K562 (cell line): Measurements from ENCODE around the gene LAMA5. TPM values are rescaled to one million over a fixed set of nuclear protein-coding genes. Genes with fewer than 3 reads are reported as not detected.

Source experiments
- ATAC-seq: fragments of 200-7000 bp; cut with Tn5 transposase; 3 replicates; pipeline ENCODE4 v1.9.1; 2020; ENCODE audit warnings: moderate library complexity
- BruUV-seq: library from RNA; stranded (reverse); fragments of 400-500 nt; replicated peaks from 2 replicates; lab custom pipeline; 2021; lab: Mats Ljungman, UMichigan
- CTCF ChIA-PET: fragments of 300-600 bp; formaldehyde crosslinking; extraction: SDS; loops from one replicate; lab custom pipeline; 2021; ENCODE audit warnings: low intra/inter-chr PET ratio; lab: Yijun Ruan, JAX
- POLR2A ChIA-PET: fragments of 300-600, 350-650 bp; sonication (Branson Sonifier 250); formaldehyde crosslinking; extraction: SDS; loops from one replicate; lab custom pipeline; 2021; ENCODE audit warnings: antibody characterized with exemption, inconsistent platforms; lab: Yijun Ruan, JAX
- DNase-seq, 4 experiments: peaks; one replicate each; pipeline versions ENCODE4 v3.0.0 to v3.0.0-alpha.2; 2011 to 2018; ENCODE audit warnings: low spot score in 3 of 4, mixed read lengths in 3 of 4; ENCODE audit errors: extremely low read depth in 1 of 4
- FAIRE-seq: peaks from 2 replicates; lab custom pipeline; 2011; peaks lifted over from hg19 to GRCh38; lab: Jason Lieb, UNC
- H2AFZ ChIP-seq: 2 replicates; pipeline ENCODE4 v1.6.0; 2011; ENCODE audit warnings: low read depth, low read length, control low read depth, inconsistent platforms
- H3K27ac ChIP-seq: fragments of 200-600 bp; 3 replicates; pipeline ENCODE4 v1.8.0; 2011; ENCODE audit warnings: low read depth, mild to moderate bottlenecking, control low read depth, inconsistent platforms, low read length, moderate library complexity, mixed read lengths; ENCODE audit errors: extremely low read depth
- H3K27me3 ChIP-seq, 2 experiments: fragments of 300-600 bp in 1 of 2; 2 replicates in 1 of 2; 3 replicates in 1 of 2; pipeline versions ENCODE4 v1.6.0 to v1.8.0; 2011; ENCODE audit warnings: inconsistent platforms in 2 of 2, low read length in 2 of 2, mild to moderate bottlenecking in 1 of 2, mixed read lengths in 1 of 2, moderate library complexity in 1 of 2; ENCODE audit not compliant: control insufficient read depth in 2 of 2, insufficient read depth in 2 of 2
- H3K36me3 ChIP-seq: fragments of 300-600 bp; 3 replicates; pipeline ENCODE4 v1.8.0; 2011; ENCODE audit warnings: mild to moderate bottlenecking, low read length, inconsistent platforms; ENCODE audit not compliant: control insufficient read depth, insufficient read depth
- H3K4me1 ChIP-seq, 2 experiments: fragments of 200-600 bp in 1 of 2; replicated peaks in 1 of 2; 2 replicates in 1 of 2; 3 replicates in 1 of 2; pipeline versions ENCODE4 v1.5.1 to v1.8.0; 2011; ENCODE audit warnings: inconsistent platforms in 2 of 2, low read length in 2 of 2, mild to moderate bottlenecking in 1 of 2, mixed read lengths in 1 of 2, moderate library complexity in 1 of 2; ENCODE audit not compliant: control insufficient read depth in 2 of 2, insufficient read depth in 2 of 2
- H3K4me2 ChIP-seq: 2 replicates; pipeline ENCODE4 v1.6.1; 2011; ENCODE audit warnings: low read length, control low read depth, inconsistent platforms, mixed read lengths; ENCODE audit not compliant: insufficient read depth
- H3K4me3 ChIP-seq: fragments of 200-600 bp; sonication (generic), shearing (Covaris generic); 2 replicates; pipeline ENCODE4 v1.5.1; 2016; ENCODE audit warnings: control low read depth, inconsistent platforms
- H3K79me2 ChIP-seq: fragments of 200-600 bp; 3 replicates; pipeline ENCODE4 v1.8.0; 2011; ENCODE audit warnings: low read length, inconsistent platforms; ENCODE audit not compliant: control insufficient read depth, insufficient read depth
- H3K9ac ChIP-seq, 2 experiments: 2 replicates each; pipeline versions ENCODE4 v1.6.0 to v1.6.1; 2011; ENCODE audit warnings: low read depth in 2 of 2, low read length in 2 of 2, control low read depth in 1 of 2, inconsistent platforms in 1 of 2, mild to moderate bottlenecking in 1 of 2, mixed read lengths in 1 of 2; ENCODE audit not compliant: insufficient read depth in 1 of 2
- H3K9me1 ChIP-seq: one replicate; pipeline ENCODE4 v1.6.0; 2011; ENCODE audit warnings: inconsistent platforms, mild to moderate bottlenecking, low read length, moderate library complexity; ENCODE audit not compliant: control insufficient read depth, insufficient read depth
- H3K9me3 ChIP-seq: replicated peaks from 2 replicates; pipeline ENCODE4 v1.5.1; 2011; ENCODE audit warnings: low read depth, low read length, inconsistent platforms; ENCODE audit not compliant: control insufficient read depth, insufficient read depth
- H4K20me1 ChIP-seq: replicated peaks from 2 replicates; pipeline ENCODE4 v1.6.1; 2011; ENCODE audit warnings: low read length, inconsistent platforms, mixed read lengths; ENCODE audit not compliant: control insufficient read depth, insufficient read depth
- EP400 ChIP-seq: fragments of 450-650 bp; IDR thresholded peaks from 2 replicates; pipeline ENCODE4 v1.6.1; 2017; ENCODE audit warnings: antibody characterized with exemption, mild to moderate bottlenecking, moderate library complexity
- NCOA4 ChIP-seq: fragments of 450-650 bp; IDR thresholded peaks from 2 replicates; pipeline ENCODE4 v1.6.1; 2018; ENCODE audit warnings: mild to moderate bottlenecking; ENCODE audit not compliant: partially characterized antibody
- POLR2G ChIP-seq: fragments of 200-400 bp; formaldehyde crosslinking; IDR thresholded peaks from 2 replicates; pipeline ENCODE4 v1.6.1; 2017; ENCODE audit warnings: low read depth, mild to moderate bottlenecking, antibody characterized with exemption, low read length, moderate library complexity
- PYGO2 ChIP-seq: fragments of 450-650 bp; IDR thresholded peaks from 2 replicates; pipeline ENCODE4 v1.6.1; 2016; ENCODE audit warnings: mild to moderate bottlenecking, missing genetic modification characterization, moderate library complexity, missing compliant biosample characterization
- RFX1 ChIP-seq: fragments of 450-650 bp; IDR thresholded peaks from 2 replicates; pipeline ENCODE4 v1.6.1; 2016; ENCODE audit warnings: mild to moderate bottlenecking, moderate library complexity
- SRF ChIP-seq, 2 experiments: fragments of 250-450, 450-650 bp in 1 of 2; sonication (Bioruptor Pico) in 1 of 2; sonication (generic) in 1 of 2; formaldehyde crosslinking; IDR thresholded peaks; 2 replicates each; pipeline versions ENCODE4 v1.5.0 to v1.5.1; 2020 to 2022; ENCODE audit warnings: mild to moderate bottlenecking in 1 of 2, missing genetic modification reagents in 1 of 2
- ZNF212 ChIP-seq: fragments of 450-650 bp; formaldehyde crosslinking; IDR thresholded peaks from 2 replicates; pipeline ENCODE4 v1.4.0; 2020; ENCODE audit warnings: mild to moderate bottlenecking
- WGBS: fragments of 100-300 bp; shearing (Covaris generic); methylation state at CpG from one replicate; pipeline ENCODE4 v1.1.6; 2016; ENCODE audit warnings: low coverage, mixed read lengths; ENCODE audit not compliant: insufficient coverage; ENCODE audit errors: missing lambda C conversion rate; 5-methylcytosine and 5-hydroxymethylcytosine counted together
- in situ Hi-C: fragments of 300-500 bp; cut with MboI; formaldehyde crosslinking; loops from 4 replicates; pipeline ENCODE4 v1.15.0; 2018; ENCODE audit warnings: inconsistent platforms, mixed read lengths
- intact Hi-C: fragments of 100-400 bp; cut with micrococcal nuclease; formaldehyde crosslinking; loops from 2 replicates; pipeline ENCODE4 v1.14.2; 2022
- polyA plus RNA-seq, 8 experiments: library from polyadenylated mRNA; depleted of rRNA in 4 of 8; stranded (reverse) in 5 of 8; unstranded in 3 of 8; fragments of >200 nt; fragmentation: Nextera tagmentation in 2 of 8; fragmentation: Illumina TruSeq in 1 of 8; extraction: Ambion mirVana in 2 of 8; extraction: Trizol in 1 of 8; gene quantifications; 2 replicates each; pipeline versions ENCODE4 v1.2.1 to v1.2.3, GENCODE V29; 2011 to 2014; ENCODE audit warnings: inconsistent platforms in 1 of 8, missing spikeins in 1 of 8
- total RNA-seq, 7 experiments: library from RNA; depleted of rRNA in 6 of 7; stranded (reverse); fragments of >200 nt in 6 of 7; fragmentation: Illumina TruSeq in 2 of 7; extraction: Trizol in 2 of 7; gene quantifications; 2 replicates each; pipeline versions ENCODE4 v1.2.1 to v1.2.3, GENCODE V29; 2011 to 2021; ENCODE audit warnings: low replicate concordance in 1 of 7
- TF ChIP-seq, protein P1 (sequence below): fragments of 250-450 bp; sonication (Bioruptor Pico); IDR thresholded peaks from 2 replicates; pipeline ENCODE4 v1.9.0; 2021; ENCODE audit warnings: mild to moderate bottlenecking
- TF ChIP-seq, protein P2 (sequence below): sonication (generic); formaldehyde crosslinking; IDR thresholded peaks from 2 replicates; pipeline ENCODE4 v1.8.0; 2022; ENCODE audit warnings: missing genetic modification reagents, mild to moderate bottlenecking, borderline replicate concordance
- TF ChIP-seq, protein P3 (sequence below), 2 experiments: fragments of 150-350 bp in 1 of 2; IDR thresholded peaks; 2 replicates each; pipeline ENCODE4 v1.6.1; 2012 to 2016; ENCODE audit warnings: low read depth in 2 of 2, low read length in 2 of 2, mild to moderate bottlenecking in 1 of 2, moderate library complexity in 1 of 2

LAMA5 gene
- total and polyA plus RNA-seq, 9 of the 15 experiments (the other 6 are each of a cell fraction or from before 2014, with no cell fraction given): 0.31 to 101 (median 7.8) TPM

DNA sequence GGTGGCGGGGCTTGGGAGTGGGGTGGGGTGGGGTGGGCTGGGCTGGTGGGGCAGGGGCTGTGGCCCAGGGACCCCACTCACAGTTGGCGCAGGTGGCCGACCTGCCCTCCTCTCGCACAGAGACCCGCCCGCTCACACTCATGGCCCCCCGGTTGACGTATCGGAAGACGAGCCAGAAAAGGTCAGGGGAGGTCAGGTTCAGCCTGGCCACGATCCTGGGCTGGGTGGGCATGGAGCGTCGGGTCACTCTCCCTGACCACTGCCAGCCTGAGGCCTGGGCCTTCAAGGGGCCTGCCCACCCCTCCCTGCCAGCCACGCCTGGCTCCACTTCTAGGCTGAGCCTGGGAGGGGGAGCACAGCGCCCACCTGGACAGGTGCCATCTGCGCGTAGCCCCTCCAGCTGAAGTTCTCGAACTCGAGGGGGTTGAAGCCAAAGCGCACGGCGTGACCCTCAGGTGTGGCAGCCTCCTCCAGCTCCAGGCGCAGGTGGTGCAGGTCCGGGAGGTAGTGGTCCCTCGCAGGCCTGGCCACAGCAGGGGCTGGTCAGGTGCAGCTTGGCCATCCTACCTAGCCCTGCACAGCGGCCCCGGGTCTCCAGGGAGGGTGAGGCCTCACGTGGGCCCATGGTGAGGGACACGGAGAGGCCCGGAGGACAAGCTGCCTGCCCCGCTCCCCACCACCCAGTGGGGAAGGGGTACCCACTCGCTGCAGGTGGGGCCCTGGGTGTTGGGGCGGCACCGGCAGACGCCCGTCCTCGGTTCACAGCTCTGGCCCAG lies 33.1 kb downstream of the LAMA5 start (continued):
- no peak for TF ChIP-seq SRF (CRISPR knock-in tag; IDR thresholded peaks at IDR 0.05)
- no peak for TF ChIP-seq NCOA4
- no peak for TF ChIP-seq RFX1
- TF ChIP-seq, protein P1, sequence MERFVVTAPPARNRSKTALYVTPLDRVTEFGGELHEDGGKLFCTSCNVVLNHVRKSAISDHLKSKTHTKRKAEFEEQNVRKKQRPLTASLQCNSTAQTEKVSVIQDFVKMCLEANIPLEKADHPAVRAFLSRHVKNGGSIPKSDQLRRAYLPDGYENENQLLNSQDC (CRISPR knock-in tag): no peak
- TF ChIP-seq ZNF212 (CRISPR knock-in tag): no peak
- TF ChIP-seq PYGO2 (tag): no peak

DNA sequence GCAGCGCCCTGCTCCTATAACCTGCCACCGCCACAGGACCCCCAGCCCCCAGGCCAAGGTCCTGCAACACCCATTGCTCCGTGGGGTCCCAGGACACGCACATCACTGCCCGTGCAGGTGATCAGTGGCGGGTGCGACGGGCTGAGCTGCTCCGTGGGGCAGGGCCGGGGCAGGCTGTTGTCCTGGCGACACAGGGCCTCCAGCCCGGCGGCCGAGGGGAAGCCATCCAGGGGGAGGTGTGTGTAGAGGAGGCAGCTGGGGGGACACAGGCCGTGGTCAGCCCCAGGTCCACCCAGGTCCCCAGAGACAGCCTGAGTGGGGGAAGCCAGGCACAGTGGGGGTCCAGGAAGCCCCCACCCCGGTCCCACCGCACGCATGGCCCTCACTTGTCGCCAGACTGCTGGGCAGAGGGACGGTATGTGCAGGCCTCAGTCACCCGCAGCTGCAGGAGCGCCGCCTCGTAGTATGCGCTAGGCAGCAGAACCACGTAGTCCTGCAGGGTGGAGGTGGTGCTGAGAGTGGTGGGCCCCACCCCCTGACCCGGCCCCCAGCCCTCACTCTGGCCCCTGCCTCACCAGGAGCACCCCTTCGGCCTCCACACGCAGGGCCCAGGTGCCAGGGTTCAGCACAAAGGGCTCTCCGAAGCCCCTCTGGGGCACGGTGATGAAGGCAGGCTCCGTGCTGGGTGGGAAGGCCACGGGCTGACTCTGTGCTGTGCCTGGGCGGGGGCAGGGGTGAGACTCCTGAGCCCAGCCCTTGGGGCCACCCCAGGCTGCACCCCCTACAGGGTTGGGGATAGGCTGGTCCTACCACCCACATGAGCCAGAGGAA lies 33.9 kb downstream of the LAMA5 start:
- Histone ChIP-seq H3K27me3 (no peaks in the 10 kb centered on the region), H3K4me1 (peaks cover 0 to 25% of the 10 kb centered on the region in 2 experiments; a peak in 1 of 5 replicates), H3K9me3 (no peaks in the 10 kb centered on the region), H3K27ac (no peak overlapping the region), H3K79me2 (no peaks in the 10 kb centered on the region), H3K4me2 (no peak overlapping the region), H3K36me3 (peaks cover 94% of the 10 kb centered on the region; the same call in 2 of the 3 replicates), H3K9ac (no peak overlapping the region), H4K20me1 (no peaks in the 10 kb centered on the region), H3K4me3 (no peak overlapping the region), H3K9me1 (no peaks in the 10 kb centered on the region), H2AFZ (no peak overlapping the region)
- WGBS: 90% methylated on average over 20 of the region's 34 CpGs
- ATAC-seq: no peak; the same call in 2 of the 3 replicates
- POLR2A ChIA-PET: interaction anchor here (1.6 kb wide), 1 partner anchor 12 kb away, joined by 3 read pairs; no protein-coding TSS in a partner anchor
- CTCF ChIA-PET: no interaction called here
- DNase-seq: no peak
- intact Hi-C loops (no loop called here), in situ Hi-C loops (no loop called here)
- no peak for FAIRE-seq
- no TSS peak for BruUV-seq
- TF ChIP-seq, protein P2, sequence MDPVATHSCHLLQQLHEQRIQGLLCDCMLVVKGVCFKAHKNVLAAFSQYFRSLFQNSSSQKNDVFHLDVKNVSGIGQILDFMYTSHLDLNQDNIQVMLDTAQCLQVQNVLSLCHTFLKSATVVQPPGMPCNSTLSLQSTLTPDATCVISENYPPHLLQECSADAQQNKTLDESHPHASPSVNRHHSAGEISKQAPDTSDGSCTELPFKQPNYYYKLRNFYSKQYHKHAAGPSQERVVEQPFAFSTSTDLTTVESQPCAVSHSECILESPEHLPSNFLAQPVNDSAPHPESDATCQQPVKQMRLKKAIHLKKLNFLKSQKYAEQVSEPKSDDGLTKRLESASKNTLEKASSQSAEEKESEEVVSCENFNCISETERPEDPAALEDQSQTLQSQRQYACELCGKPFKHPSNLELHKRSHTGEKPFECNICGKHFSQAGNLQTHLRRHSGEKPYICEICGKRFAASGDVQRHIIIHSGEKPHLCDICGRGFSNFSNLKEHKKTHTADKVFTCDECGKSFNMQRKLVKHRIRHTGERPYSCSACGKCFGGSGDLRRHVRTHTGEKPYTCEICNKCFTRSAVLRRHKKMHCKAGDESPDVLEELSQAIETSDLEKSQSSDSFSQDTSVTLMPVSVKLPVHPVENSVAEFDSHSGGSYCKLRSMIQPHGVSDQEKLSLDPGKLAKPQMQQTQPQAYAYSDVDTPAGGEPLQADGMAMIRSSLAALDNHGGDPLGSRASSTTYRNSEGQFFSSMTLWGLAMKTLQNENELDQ (CRISPR knock-in tag): no peak
- TF ChIP-seq, protein P3, sequence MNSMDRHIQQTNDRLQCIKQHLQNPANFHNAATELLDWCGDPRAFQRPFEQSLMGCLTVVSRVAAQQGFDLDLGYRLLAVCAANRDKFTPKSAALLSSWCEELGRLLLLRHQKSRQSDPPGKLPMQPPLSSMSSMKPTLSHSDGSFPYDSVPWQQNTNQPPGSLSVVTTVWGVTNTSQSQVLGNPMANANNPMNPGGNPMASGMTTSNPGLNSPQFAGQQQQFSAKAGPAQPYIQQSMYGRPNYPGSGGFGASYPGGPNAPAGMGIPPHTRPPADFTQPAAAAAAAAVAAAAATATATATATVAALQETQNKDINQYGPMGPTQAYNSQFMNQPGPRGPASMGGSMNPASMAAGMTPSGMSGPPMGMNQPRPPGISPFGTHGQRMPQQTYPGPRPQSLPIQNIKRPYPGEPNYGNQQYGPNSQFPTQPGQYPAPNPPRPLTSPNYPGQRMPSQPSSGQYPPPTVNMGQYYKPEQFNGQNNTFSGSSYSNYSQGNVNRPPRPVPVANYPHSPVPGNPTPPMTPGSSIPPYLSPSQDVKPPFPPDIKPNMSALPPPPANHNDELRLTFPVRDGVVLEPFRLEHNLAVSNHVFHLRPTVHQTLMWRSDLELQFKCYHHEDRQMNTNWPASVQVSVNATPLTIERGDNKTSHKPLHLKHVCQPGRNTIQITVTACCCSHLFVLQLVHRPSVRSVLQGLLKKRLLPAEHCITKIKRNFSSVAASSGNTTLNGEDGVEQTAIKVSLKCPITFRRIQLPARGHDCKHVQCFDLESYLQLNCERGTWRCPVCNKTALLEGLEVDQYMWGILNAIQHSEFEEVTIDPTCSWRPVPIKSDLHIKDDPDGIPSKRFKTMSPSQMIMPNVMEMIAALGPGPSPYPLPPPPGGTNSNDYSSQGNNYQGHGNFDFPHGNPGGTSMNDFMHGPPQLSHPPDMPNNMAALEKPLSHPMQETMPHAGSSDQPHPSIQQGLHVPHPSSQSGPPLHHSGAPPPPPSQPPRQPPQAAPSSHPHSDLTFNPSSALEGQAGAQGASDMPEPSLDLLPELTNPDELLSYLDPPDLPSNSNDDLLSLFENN (IDR thresholded peaks at IDR 0.05; ENCODE audit: low read depth in 2 of 2, low read length in 2 of 2): no peak
- 0 out of 2 replicates have a peak, but pooled peaks have one; percentile 3 for TF ChIP-seq POLR2G
- no peak for TF ChIP-seq EP400
